Upper lobe of left lung (tissue), 4 donors: Measurements from ENCODE around the gene TCEANC.

ENCODE experiments used
- CTCF ChIP-seq, 6 experiments: fragments of 450-650 bp in 4 of 6; fragments of 200-600 bp in 2 of 6; sonication (generic) in 2 of 6; IDR thresholded peaks; one replicate each; pipeline ENCODE4 v1.5.1; 2016 to 2019; ENCODE audit warnings: antibody characterized with exemption in 6 of 6
- EP300 ChIP-seq, 4 donors: sonication (generic); formaldehyde crosslinking; IDR thresholded peaks; one replicate each; pipeline ENCODE4 v1.5.1; 2017; ENCODE audit warnings: antibody characterized with exemption in 4 of 4, control low read depth in 2 of 4
- POLR2A ChIP-seq, 4 donors: fragments of 450-650 bp; IDR thresholded peaks; one replicate each; pipeline ENCODE4 v1.5.1; 2016 to 2017; ENCODE audit warnings: antibody characterized with exemption in 4 of 4, mild to moderate bottlenecking in 2 of 4
- POLR2AphosphoS5 ChIP-seq, 2 donors: sonication (generic); formaldehyde crosslinking; IDR thresholded peaks; one replicate each; pipeline ENCODE4 v1.5.1; 2017; ENCODE audit warnings: antibody characterized with exemption in 2 of 2

- TF ChIP-seq CTCF (IDR thresholded peaks at IDR 0.05) (no peak), POLR2AphosphoS5 (IDR thresholded peaks at IDR 0.05) (no peak), POLR2A (IDR thresholded peaks at IDR 0.05) (no peak), EP300 (IDR thresholded peaks at IDR 0.05) (no peak)
Observed at GRCh38 chrX:13681595-13681994, 28.7 kb downstream of the TCEANC start.
